ENCODE results near the gene IGSF1. TPM values are rescaled to one million over a fixed set of nuclear protein-coding genes. Genes with fewer than 3 reads are reported as not detected.

The IGSF1 gene
- total and polyA plus RNA-seq, 2 donors (not counting 1 experiment from before 2014, with no cell fraction given): under 0.01 to 0.03 TPM

DNA sequence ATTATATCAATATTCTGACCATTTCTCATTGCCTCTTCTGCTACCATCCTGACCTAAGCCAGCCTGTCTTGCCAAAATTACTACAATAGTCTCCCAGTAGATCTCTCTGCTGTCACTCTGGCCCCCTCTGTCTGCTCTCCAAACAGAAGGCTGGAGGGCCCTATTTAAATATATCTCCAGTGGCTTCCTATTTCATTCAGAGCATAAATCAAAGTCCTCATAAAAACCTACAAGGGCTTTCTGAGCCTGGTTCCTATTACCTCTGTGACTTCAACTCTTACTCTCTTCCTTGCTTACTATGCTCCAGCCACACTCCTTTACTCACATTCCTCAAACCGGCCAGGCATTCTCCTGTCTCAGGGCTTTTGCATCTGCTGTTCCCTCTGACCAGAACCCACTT, 19.0 kb downstream of the IGSF1 start:
- Histone ChIP-seq H3K79me2 (ENCODE audit: control insufficient read depth, insufficient read depth, low read length) (no peaks in the 10 kb centered on the region), H3K27me3 (ENCODE audit: control insufficient read depth, insufficient read depth, low read length) (no peaks in the 10 kb centered on the region), H3K4me2 (ENCODE audit: extremely low read depth, insufficient read depth, low read length) (no peak overlapping the region), H4K20me1 (ENCODE audit: control insufficient read depth, extremely low read depth, insufficient read depth, low read length) (no peaks in the 10 kb centered on the region), H3K9ac (ENCODE audit: insufficient read depth, low read length) (no peak overlapping the region), H3K4me3 (replicated peaks in 1 of 4; ENCODE audit: control extremely low read depth in 1 of 4, insufficient read depth in 1 of 4, low read depth in 3 of 4, low read length in 4 of 4) (no peak overlapping the region), H2AFZ (ENCODE audit: low read length) (no peak overlapping the region), H3K27ac (ENCODE audit: insufficient read depth, low read length) (no peak overlapping the region), H3K4me1 (ENCODE audit: control insufficient read depth, extremely low read depth, insufficient read depth, low read length) (no peaks in the 10 kb centered on the region), H3K36me3 (ENCODE audit: control insufficient read depth, insufficient read depth, low read length) (no peaks in the 10 kb centered on the region), H3K9me3 (ENCODE audit: control insufficient read depth, insufficient read depth, low read depth, low read length) (no peaks in the 10 kb centered on the region)
- TF ChIP-seq EZH2 (IDR thresholded peaks at IDR 0.05; ENCODE audit: low read length, missing control alignments) (no peak), CTCF (conservative IDR thresholded peaks at IDR 0.05 in 1 of 2, IDR thresholded peaks at IDR 0.05 in 1 of 2; ENCODE audit: low read depth in 1 of 2, low read length in 2 of 2) (no peak)
- no peak for DNase-seq (ENCODE audit: low read depth in 2 of 2)

DNA sequence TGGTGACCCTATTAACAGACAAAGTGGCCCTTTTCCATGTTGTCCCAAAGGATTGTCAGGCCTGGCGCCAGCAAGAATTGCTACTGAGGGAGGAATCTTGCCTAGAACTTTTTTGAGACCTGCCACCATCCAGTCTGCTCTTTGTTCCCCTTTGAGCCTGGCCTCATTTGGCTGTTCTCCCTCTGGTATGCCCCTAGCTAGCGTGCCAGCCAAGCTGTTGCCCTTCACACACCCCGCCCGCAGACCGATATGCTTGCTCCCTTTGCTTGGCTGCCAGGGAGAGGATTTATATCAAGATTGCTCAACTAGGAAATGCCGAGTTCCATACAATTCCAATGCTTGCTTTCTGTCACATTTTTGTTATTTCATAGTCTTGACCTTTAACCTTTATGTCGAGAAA, 24.4 kb downstream of the IGSF1 start:
- no peaks in the 10 kb centered on the region for H3K9me3 ChIP-seq (ENCODE audit: control insufficient read depth, insufficient read depth, low read depth, low read length)
- H4K20me1 ChIP-seq (ENCODE audit: control insufficient read depth, extremely low read depth, insufficient read depth, low read length): no peaks in the 10 kb centered on the region
- no peak for DNase-seq (ENCODE audit: low read depth in 2 of 2)
- no peak overlapping the region for H3K9ac ChIP-seq (ENCODE audit: insufficient read depth, low read length)
- H3K4me1 ChIP-seq (ENCODE audit: control insufficient read depth, extremely low read depth, insufficient read depth, low read length): no peaks in the 10 kb centered on the region
- no peak overlapping the region for H2AFZ ChIP-seq (ENCODE audit: low read length)
- H3K36me3 ChIP-seq (ENCODE audit: control insufficient read depth, insufficient read depth, low read length): no peaks in the 10 kb centered on the region
- TF ChIP-seq EZH2 (IDR thresholded peaks at IDR 0.05; ENCODE audit: low read length, missing control alignments) (no peak), CTCF (conservative IDR thresholded peaks at IDR 0.05 in 1 of 2, IDR thresholded peaks at IDR 0.05 in 1 of 2; ENCODE audit: low read depth in 1 of 2, low read length in 2 of 2) (no peak)
- no peaks in the 10 kb centered on the region for H3K27me3 ChIP-seq (ENCODE audit: control insufficient read depth, insufficient read depth, low read length)
- H3K4me2 ChIP-seq (ENCODE audit: extremely low read depth, insufficient read depth, low read length): no peak overlapping the region
- H3K27ac ChIP-seq (ENCODE audit: insufficient read depth, low read length): no peak overlapping the region
- no peaks in the 10 kb centered on the region for H3K79me2 ChIP-seq (ENCODE audit: control insufficient read depth, insufficient read depth, low read length)
- H3K4me3 ChIP-seq (replicated peaks in 1 of 4; ENCODE audit: control extremely low read depth in 1 of 4, insufficient read depth in 1 of 4, low read depth in 3 of 4, low read length in 4 of 4): no peak overlapping the region

DNA sequence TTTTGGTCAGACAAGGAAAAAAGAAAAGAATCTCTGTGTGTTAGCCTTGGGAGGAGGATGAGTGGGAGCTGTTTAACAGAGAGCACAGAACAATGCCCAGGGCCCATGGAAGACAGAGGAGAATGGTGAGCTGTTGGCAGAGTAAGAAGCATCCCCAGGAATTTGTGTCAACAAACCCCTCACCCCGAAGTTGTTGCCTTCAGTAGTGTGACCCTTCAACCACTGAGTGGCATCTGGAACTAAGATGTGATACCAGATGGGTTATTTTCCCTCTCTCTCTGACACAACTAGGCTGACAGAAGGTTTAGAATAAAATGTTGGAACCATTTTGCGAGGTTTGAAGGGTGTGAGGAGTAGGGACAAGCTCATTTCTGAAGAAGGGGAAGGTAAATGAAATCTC, 25.1 kb downstream of the IGSF1 start:
- H3K4me1 ChIP-seq (ENCODE audit: control insufficient read depth, extremely low read depth, insufficient read depth, low read length): no peaks in the 10 kb centered on the region
- no peaks in the 10 kb centered on the region for H3K9me3 ChIP-seq (ENCODE audit: control insufficient read depth, insufficient read depth, low read depth, low read length)
- DNase-seq (ENCODE audit: low read depth in 2 of 2): no peak
- H3K79me2 ChIP-seq (ENCODE audit: control insufficient read depth, insufficient read depth, low read length): no peaks in the 10 kb centered on the region
- H3K4me3 ChIP-seq (replicated peaks in 1 of 4; ENCODE audit: control extremely low read depth in 1 of 4, insufficient read depth in 1 of 4, low read depth in 3 of 4, low read length in 4 of 4): no peak overlapping the region
- H3K27ac ChIP-seq (ENCODE audit: insufficient read depth, low read length): no peak overlapping the region
- TF ChIP-seq CTCF (conservative IDR thresholded peaks at IDR 0.05 in 1 of 2, IDR thresholded peaks at IDR 0.05 in 1 of 2; ENCODE audit: low read depth in 1 of 2, low read length in 2 of 2) (no peak), EZH2 (IDR thresholded peaks at IDR 0.05; ENCODE audit: low read length, missing control alignments) (no peak)
- no peaks in the 10 kb centered on the region for H4K20me1 ChIP-seq (ENCODE audit: control insufficient read depth, extremely low read depth, insufficient read depth, low read length)
- H3K27me3 ChIP-seq (ENCODE audit: control insufficient read depth, insufficient read depth, low read length): no peaks in the 10 kb centered on the region
- H3K9ac ChIP-seq (ENCODE audit: insufficient read depth, low read length): no peak overlapping the region
- no peak overlapping the region for H3K4me2 ChIP-seq (ENCODE audit: extremely low read depth, insufficient read depth, low read length)
- no peak overlapping the region for H2AFZ ChIP-seq (ENCODE audit: low read length)
- H3K36me3 ChIP-seq (ENCODE audit: control insufficient read depth, insufficient read depth, low read length): no peaks in the 10 kb centered on the region

Measured in fibroblast of lung (primary cell).